Left renal pelvis (tissue), 4 donors: ENCODE data around the gene CGNL1. TPM values are rescaled to one million over a fixed set of nuclear protein-coding genes. Genes with fewer than 3 reads are reported as not detected.

Source experiments
- DNase-seq, 4 donors: peaks; one replicate each; pipeline ENCODE4 v3.0.0-alpha.2; 2013; ENCODE audit warnings: low read depth in 4 of 4, low spot score in 3 of 4
- polyA plus RNA-seq, 4 donors: library from polyadenylated mRNA; unstranded; fragments of 120-200 nt; gene quantifications; one replicate each; pipeline ENCODE4 v1.2.1, GENCODE V29; 2013; ENCODE audit not compliant: insufficient read length in 4 of 4

Gene CGNL1
- polyA plus RNA-seq: 10 to 100 TPM; 58.3 to 66.1 (median 62.2) TPM

GRCh38 chr15:57375827-57376695 lies at the start of gene CGNL1:
Gene CGNL1 (plus strand): TSS chr15:57376505. CDS start chr15:57438000, 61,495 bp downstream.
- no peak for DNase-seq

- no peak for DNase-seq
Observed at GRCh38 chr15:57327985-57328471, 48.3 kb upstream of the CGNL1 start.

DNA sequence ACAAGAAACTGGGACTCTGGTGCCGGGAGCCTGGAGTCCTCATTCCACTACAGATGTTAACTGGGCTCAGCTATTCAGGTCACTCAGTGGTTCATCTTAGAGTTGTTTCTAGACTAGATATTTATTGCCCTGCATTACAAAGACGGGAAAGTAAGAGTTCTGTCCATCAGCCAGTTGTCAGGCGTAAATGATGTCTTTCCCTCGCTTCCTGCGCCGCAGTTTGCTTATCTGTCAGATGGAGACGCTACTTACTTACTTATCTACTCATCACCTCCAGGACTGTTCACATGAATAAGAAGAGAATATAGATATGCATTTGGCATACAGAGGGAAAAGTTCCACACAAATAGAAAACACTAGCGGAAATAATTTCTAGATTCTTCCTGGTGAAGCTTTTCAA lies 47.8 kb upstream of the CGNL1 start:
- no peak for DNase-seq

- DNase-seq: no peak
Observed at GRCh38 chr15:57328897-57329296, 47.4 kb upstream of the CGNL1 start.

DNA sequence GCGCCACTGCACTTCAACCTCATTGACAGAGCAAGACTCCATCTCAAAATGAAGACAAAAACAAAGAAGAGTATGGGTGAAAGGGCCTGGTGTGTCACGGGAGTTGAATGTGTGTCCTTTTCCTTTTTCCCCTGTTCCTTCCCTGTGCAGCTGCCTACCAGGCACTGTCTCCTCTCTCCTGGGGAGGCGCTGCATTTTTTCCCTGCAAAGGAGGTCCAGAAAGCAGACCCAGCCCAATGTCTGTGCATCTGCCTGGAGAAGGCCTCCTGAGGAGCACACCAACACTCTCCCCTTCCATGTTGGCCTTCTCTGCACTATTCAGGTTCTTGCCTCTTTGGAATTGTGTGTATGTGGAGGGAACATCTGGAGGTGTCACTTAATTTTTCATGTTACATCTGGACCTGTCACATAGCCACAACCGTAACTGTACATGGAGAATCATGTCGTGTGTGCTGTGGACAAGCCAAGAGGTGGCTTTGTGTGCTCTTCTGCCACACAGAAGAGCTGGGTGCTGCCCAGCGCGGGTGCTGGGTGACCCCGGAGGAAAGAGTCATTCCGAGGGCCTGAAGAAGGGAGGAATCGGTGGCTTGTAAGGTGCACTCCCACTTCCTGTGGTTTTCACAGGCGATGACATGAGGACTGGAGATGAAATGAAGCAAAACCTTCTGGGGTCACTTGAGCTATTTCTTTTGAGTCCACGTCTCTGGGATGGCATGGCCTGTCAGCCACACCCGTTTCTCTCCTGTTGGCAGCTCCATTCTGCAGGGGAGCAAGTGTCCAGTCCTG lies 46.5 kb upstream of the CGNL1 start:
- DNase-seq: no peak

GRCh38 chr15:57330619-57331340 lies 45.5 kb upstream of the CGNL1 start:
- DNase-seq: no peak

- DNase-seq: no peak
Observed at GRCh38 chr15:57332326-57332725, 44.0 kb upstream of the CGNL1 start.

GRCh38 chr15:57333487-57333886 lies 42.8 kb upstream of the CGNL1 start:
- no peak for DNase-seq

DNA sequence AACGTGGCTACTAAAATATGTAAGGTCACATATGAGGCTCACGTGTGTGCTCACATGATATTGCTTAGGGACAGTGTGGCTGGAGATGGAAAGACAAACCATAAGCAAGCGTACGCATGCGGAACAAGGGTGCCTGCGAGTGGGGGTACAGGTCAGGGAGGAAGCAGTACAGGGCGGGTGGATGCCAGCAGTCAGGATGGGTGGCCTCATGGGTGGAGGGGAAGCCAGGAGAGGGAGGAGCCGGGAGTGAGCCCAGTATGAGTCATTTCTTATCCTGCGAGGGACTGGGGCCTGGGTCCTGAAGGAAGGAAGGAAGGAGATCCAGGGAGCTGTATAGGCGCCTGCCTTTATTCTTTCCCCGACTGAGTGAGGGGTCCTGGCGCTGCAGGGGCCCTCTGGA lies 42.0 kb upstream of the CGNL1 start:
- no peak for DNase-seq

DNA sequence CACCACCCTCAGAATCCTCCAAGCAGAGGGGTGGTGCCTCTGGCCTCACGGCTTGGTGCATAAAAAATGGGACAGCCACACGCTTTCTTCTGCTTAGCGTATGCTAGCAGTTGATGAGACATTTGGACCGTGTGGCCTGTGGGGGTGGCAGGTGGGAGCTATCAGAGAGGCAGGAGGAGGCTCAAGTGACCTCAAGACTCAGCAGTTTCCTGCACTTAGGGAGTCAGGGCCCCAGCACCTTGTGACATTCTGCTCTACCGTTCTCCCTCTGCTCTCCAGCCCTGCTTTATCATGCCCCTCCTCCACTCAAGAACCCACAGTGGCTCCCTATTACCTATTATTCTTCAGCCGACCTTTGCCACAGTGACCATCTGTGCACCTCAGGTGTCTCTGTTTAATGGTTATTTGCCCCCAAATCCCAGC lies 41.0 kb upstream of the CGNL1 start:
- no peak for DNase-seq

- no peak for DNase-seq
Observed at GRCh38 chr15:57335719-57336118, 40.6 kb upstream of the CGNL1 start.

- no peak for DNase-seq
Observed at GRCh38 chr15:57337868-57338411, 38.4 kb upstream of the CGNL1 start.

GRCh38 chr15:57339321-57339720 lies 37.0 kb upstream of the CGNL1 start:
- no peak for DNase-seq

GRCh38 chr15:57340682-57341259 lies 35.5 kb upstream of the CGNL1 start:
- DNase-seq: no peak

GRCh38 chr15:57343048-57343447 lies 33.3 kb upstream of the CGNL1 start:
- DNase-seq: no peak

DNA sequence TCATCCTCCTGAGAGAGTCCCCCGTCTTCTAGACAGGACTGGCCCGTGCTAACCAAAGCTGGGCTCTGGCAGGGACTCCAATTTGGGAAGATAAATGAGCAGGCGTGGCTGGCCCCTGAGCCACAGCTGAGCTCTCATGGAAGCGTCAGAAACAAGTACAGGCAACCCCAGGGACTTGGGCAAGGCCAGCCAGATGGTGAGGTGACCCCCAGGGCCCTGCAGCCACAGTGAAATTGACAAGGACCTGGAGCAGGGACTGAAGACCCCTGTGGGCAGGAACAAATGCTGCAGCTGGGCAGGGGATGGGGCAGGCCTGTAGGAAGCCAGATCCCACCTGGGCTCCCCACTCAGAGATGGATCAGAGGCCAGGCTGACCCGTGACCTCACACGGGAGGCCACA lies 32.8 kb upstream of the CGNL1 start:
- no peak for DNase-seq

DNA sequence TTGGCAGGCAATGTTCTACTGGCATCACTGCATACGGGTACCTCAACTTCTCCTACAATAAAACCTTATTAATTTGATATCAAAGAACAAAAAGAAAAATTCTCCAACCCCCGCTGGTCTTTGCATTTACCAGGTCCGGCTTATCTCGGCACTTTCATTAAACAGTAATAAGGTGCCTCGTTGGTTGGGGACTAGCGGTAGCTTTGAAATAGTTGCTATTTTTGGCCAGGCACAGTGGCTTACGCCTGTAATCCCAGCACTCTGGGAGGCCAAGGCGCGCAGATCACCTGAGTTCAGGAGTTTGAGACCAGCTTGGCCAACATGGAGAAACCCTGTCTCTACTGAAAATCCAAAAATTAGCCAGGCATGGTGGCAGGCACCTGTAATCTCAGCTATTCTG lies 32.0 kb upstream of the CGNL1 start:
- DNase-seq: no peak

DNA sequence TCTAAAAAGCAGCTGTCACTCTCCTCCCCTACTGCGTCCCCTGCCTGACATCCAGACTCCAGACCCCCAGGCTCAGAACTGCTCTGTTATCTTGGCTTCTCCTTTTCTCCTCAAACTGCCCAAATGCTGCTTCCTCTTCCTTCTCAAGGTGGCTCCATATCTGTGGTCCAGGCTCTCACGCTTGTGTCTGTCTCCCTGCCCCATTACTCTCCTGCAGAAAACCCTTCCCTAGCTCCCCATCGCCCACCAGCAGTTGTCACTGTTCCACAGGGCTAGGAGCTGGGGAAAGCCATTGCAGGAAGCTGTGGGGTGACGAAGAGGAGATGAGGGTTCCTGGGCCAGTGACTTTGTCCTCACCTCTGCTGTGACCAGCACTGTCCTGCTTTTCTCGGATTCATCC lies 30.7 kb upstream of the CGNL1 start:
- DNase-seq: no peak

GRCh38 chr15:57348081-57348480 lies 28.2 kb upstream of the CGNL1 start:
- no peak for DNase-seq
